ENCODE data around the gene TPX2.

- TF ChIP-seq SP1 (IDR thresholded peaks at IDR 0.05; ENCODE audit: low read depth, low read length) = no peak
- no peak for TF ChIP-seq RAD21 (IDR thresholded peaks at IDR 0.05 in 1 of 2, conservative IDR thresholded peaks at IDR 0.05 in 1 of 2; ENCODE audit: low read depth in 2 of 2, low read length in 2 of 2)
- TF ChIP-seq, protein P1, sequence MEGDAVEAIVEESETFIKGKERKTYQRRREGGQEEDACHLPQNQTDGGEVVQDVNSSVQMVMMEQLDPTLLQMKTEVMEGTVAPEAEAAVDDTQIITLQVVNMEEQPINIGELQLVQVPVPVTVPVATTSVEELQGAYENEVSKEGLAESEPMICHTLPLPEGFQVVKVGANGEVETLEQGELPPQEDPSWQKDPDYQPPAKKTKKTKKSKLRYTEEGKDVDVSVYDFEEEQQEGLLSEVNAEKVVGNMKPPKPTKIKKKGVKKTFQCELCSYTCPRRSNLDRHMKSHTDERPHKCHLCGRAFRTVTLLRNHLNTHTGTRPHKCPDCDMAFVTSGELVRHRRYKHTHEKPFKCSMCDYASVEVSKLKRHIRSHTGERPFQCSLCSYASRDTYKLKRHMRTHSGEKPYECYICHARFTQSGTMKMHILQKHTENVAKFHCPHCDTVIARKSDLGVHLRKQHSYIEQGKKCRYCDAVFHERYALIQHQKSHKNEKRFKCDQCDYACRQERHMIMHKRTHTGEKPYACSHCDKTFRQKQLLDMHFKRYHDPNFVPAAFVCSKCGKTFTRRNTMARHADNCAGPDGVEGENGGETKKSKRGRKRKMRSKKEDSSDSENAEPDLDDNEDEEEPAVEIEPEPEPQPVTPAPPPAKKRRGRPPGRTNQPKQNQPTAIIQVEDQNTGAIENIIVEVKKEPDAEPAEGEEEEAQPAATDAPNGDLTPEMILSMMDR (IDR thresholded peaks at IDR 0.05; ENCODE audit: control extremely low read depth in 1 of 3, insufficient read depth in 1 of 3, low read depth in 1 of 3, low read length in 3 of 3) = no peak
- TF ChIP-seq EP300 (IDR thresholded peaks at IDR 0.05; ENCODE audit: borderline replicate concordance in 1 of 2, low read depth in 2 of 2, low read length in 2 of 2) = peak in 1 of 2 experiments; percentile 19; a peak in 1 of 3 replicates
- no peak for TF ChIP-seq JUND (IDR thresholded peaks at IDR 0.05; ENCODE audit: low read length)
- TF ChIP-seq POLR2A (IDR thresholded peaks at IDR 0.05; ENCODE audit: control extremely low read depth in 1 of 2, low read depth in 2 of 2, low read length in 2 of 2) = no peak
- TF ChIP-seq YY1 (IDR thresholded peaks at IDR 0.05; ENCODE audit: low read depth, low read length) = 0 out of 2 replicates have a peak, but pooled peaks have one; percentile 16
- TF ChIP-seq RFX5 (IDR thresholded peaks at IDR 0.05; ENCODE audit: borderline replicate concordance, low read depth, low read length) = no peak
Measured at GRCh38 chr20:31693987-31694661, 45.0 kb upstream of the TPX2 start.
